MCF 10A (cell line): Measurements from ENCODE around the gene OR1L4. TPM values are rescaled to one million over a fixed set of nuclear protein-coding genes. Genes with fewer than 3 reads are reported as not detected.

Experiments used
- BruUV-seq: library from RNA; stranded (reverse); fragments of 400-500 nt; replicated peaks from 2 replicates; lab custom pipeline; 2021; lab: Mats Ljungman, UMichigan
- CTCF ChIA-PET: fragments of 300-600 bp; sonication (Branson Sonifier 250); formaldehyde crosslinking; extraction: SDS; loops from one replicate; lab custom pipeline; 2021; ENCODE audit warnings: antibody characterized with exemption, inconsistent platforms; lab: Yijun Ruan, JAX
- POLR2A ChIA-PET: fragments of 300-600, 350-650 bp; sonication (Branson Sonifier 250); formaldehyde crosslinking; extraction: SDS; loops from one replicate; lab custom pipeline; 2020; ENCODE audit warnings: antibody characterized with exemption, inconsistent platforms; lab: Yijun Ruan, JAX
- DNase-seq: peaks from one replicate; pipeline ENCODE4 v3.0.0-alpha.2; 2018; ENCODE audit not compliant: unreplicated experiment
- H3K27ac Mint-ChIP-seq: one replicate; pipeline ENCODE4 v1.8.0; 2022; ENCODE audit warnings: mild to moderate bottlenecking, low read depth, mixed read lengths; ENCODE audit not compliant: unreplicated experiment
- H3K27me3 Mint-ChIP-seq: one replicate; pipeline ENCODE4 v1.8.0; 2022; ENCODE audit warnings: mixed read lengths; ENCODE audit not compliant: insufficient read depth, unreplicated experiment
- H3K36me3 Mint-ChIP-seq: one replicate; pipeline ENCODE4 v1.8.0; 2022; ENCODE audit warnings: mild to moderate bottlenecking, moderate library complexity, mixed read lengths; ENCODE audit not compliant: insufficient read depth, unreplicated experiment
- H3K4me1 Mint-ChIP-seq: one replicate; pipeline ENCODE4 v1.8.0; 2022; ENCODE audit warnings: mixed read lengths; ENCODE audit not compliant: insufficient read depth, unreplicated experiment
- H3K4me3 Mint-ChIP-seq: one replicate; pipeline ENCODE4 v1.8.0; 2022; ENCODE audit warnings: mild to moderate bottlenecking, moderate library complexity, mixed read lengths; ENCODE audit not compliant: unreplicated experiment
- H3K9me3 Mint-ChIP-seq: one replicate; pipeline ENCODE4 v1.8.0; 2022; ENCODE audit warnings: mixed read lengths; ENCODE audit not compliant: unreplicated experiment
- intact Hi-C: fragments of 100-400 bp; cut with micrococcal nuclease; formaldehyde crosslinking; loops from 2 replicates; pipeline ENCODE4 v1.14.1; 2022
- total RNA-seq: library from RNA; stranded (reverse); gene quantifications from 2 replicates; pipeline ENCODE4 v1.2.3, GENCODE V29; 2022
- TF ChIP-seq, protein P1 (sequence below): fragments of 200-600 bp; IDR thresholded peaks from one replicate; pipeline ENCODE4 v1.8.0; 2022; ENCODE audit warnings: antibody characterized with exemption, mild to moderate bottlenecking; ENCODE audit not compliant: unreplicated experiment

OR1L4 gene
- total RNA-seq, 1 experiment from 2014 or later = not detected

DNA sequence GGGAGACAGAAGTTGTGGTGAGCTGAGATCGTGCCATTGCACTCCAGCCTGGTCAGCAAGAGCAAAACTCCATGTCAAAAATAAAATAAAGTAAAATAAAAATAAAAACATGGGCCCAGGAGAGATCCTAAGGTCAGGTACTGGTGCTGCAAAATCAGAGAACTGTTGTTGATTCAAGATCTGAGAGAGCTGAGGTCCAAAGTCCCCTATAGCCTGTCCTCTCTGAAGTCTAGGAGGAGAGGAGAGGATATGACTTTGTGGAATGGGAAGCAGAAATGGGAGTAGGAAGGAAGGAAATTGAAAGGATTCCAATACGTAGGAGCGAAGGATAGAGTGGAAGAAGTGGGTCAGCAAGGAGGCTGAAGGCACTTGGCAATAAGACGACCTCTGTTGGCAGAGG is 4.6 kb upstream of the OR1L4 start:
- peaks cover 8% of the 10 kb centered on the region for H3K9me3 Mint-ChIP-seq
- ChIA-PET CTCF (interaction anchor here (0.5 to 1.1 kb wide), 3 partner anchors 10 to 224 kb away, joined by 3 read pairs; no protein-coding TSS in a partner anchor), POLR2A (no interaction called here)
- intact Hi-C loops = no loop called here
- H3K27me3 Mint-ChIP-seq = no peaks in the 10 kb centered on the region
- no peaks in the 10 kb centered on the region for H3K36me3 Mint-ChIP-seq
- TF ChIP-seq, protein P1, sequence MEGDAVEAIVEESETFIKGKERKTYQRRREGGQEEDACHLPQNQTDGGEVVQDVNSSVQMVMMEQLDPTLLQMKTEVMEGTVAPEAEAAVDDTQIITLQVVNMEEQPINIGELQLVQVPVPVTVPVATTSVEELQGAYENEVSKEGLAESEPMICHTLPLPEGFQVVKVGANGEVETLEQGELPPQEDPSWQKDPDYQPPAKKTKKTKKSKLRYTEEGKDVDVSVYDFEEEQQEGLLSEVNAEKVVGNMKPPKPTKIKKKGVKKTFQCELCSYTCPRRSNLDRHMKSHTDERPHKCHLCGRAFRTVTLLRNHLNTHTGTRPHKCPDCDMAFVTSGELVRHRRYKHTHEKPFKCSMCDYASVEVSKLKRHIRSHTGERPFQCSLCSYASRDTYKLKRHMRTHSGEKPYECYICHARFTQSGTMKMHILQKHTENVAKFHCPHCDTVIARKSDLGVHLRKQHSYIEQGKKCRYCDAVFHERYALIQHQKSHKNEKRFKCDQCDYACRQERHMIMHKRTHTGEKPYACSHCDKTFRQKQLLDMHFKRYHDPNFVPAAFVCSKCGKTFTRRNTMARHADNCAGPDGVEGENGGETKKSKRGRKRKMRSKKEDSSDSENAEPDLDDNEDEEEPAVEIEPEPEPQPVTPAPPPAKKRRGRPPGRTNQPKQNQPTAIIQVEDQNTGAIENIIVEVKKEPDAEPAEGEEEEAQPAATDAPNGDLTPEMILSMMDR = no peak
- H3K27ac Mint-ChIP-seq = no peak overlapping the region
- no peaks in the 10 kb centered on the region for H3K4me1 Mint-ChIP-seq
- no TSS peak for BruUV-seq
- DNase-seq = no peak
- H3K4me3 Mint-ChIP-seq = no peak overlapping the region

DNA sequence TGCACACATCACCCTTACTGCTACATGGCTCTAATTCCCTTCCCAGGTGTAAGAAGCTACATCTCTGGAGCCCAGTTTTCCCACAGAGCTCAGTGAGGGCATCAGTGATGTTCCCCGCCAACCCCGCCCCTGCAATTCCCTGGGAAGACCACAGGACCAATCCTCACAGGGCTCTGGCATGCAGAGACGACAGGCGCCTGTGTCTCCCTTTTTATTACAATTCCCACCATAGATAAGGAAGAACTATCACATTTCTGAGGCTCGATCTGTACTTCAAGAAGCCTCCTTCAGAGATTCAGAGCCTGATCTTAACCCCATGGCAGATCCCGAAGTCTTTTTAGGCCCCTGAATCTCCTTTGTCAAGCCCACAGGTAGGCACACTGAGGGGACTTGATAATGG is 18.2 kb downstream of the OR1L4 start, which contains the start of gene OR1L6:
Gene OR1L6, plus strand, starts transcription at position 301 of the 400 bp plus-strand sequence. CDS start 7,545 bp downstream, outside the sequence.
- peaks cover 6% of the 10 kb centered on the region for H3K36me3 Mint-ChIP-seq
- BruUV-seq = no TSS peak
- H3K27ac Mint-ChIP-seq = no peak within 1 kb of the TSS
- H3K27me3 Mint-ChIP-seq = peaks cover 26% of the 10 kb centered on the region
- DNase-seq = no peak
- intact Hi-C loops = no loop called here
- ChIA-PET POLR2A (no interaction called here), CTCF (no interaction called here)
- no peak within 1 kb of the TSS for H3K4me3 Mint-ChIP-seq
- no peaks in the 10 kb centered on the region for H3K4me1 Mint-ChIP-seq
- peaks cover 8% of the 10 kb centered on the region for H3K9me3 Mint-ChIP-seq
- TF ChIP-seq, protein P1 = no peak

DNA sequence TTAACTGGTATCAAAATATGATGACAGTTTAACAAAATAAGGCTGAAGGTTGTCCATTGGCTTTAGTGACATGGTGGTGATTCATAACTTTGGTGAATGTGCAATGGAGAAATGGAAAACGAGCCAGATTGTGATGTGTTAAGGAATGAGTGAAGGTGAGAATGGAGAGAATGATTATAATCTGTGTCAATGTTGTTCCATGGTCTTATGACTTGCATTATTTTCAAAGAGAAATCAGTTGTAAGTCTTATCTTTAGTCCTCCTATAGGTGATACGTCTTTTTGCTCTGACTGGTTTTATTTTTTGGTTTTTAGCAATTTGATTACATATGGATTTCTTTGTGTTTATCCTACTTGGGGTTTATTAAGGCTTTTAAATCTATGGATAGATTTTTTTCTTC is 31.0 kb downstream of the OR1L4 start:
- no TSS peak for BruUV-seq
- DNase-seq = no peak
- TF ChIP-seq, protein P1 = no peak
- H3K27ac Mint-ChIP-seq = no peak overlapping the region
- H3K9me3 Mint-ChIP-seq = peaks cover 14% of the 10 kb centered on the region
- H3K4me1 Mint-ChIP-seq = no peaks in the 10 kb centered on the region
- H3K4me3 Mint-ChIP-seq = no peak overlapping the region
- H3K36me3 Mint-ChIP-seq = no peaks in the 10 kb centered on the region
- intact Hi-C loops = no loop called here
- ChIA-PET CTCF (no interaction called here), POLR2A (no interaction called here)
- H3K27me3 Mint-ChIP-seq = peaks cover 2% of the 10 kb centered on the region

DNA sequence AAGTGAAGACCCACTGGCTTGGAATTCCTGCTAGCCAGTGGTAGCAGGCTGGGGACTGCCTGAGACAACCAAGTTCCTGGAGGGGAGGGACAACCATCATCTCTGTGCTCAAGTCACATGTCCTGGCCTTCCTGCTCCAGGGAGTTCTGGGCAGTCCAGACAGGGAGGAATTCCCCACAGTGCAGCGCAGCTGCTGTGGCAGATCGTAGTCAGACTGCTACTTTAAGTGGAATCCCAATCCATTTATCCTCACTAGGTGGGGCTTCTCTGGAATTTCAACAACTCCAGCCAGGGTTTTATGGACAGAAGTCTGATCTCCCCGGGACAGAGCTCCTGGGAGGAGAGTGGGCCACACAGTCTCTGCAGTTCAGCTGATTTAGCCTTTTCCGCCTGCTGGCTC is 44.0 kb downstream of the OR1L4 start:
- ChIA-PET POLR2A (no interaction called here), CTCF (no interaction called here)
- Mint-ChIP-seq H3K4me3 (no peak overlapping the region), H3K4me1 (no peaks in the 10 kb centered on the region), H3K9me3 (peaks cover 19% of the 10 kb centered on the region), H3K36me3 (no peaks in the 10 kb centered on the region), H3K27ac (no peak overlapping the region), H3K27me3 (peaks cover 20% of the 10 kb centered on the region)
- no peak for DNase-seq
- intact Hi-C loops = no loop called here
- BruUV-seq = no TSS peak
- TF ChIP-seq, protein P1 = no peak

Other genes starting within 250 kb of the OR1L4 start
- gene OR1J1, start 246.1 kb upstream of the OR1L4 start, total RNA-seq = not detected in 2 replicates
- not detected in 2 replicates for gene OR1J2, start 213.2 kb upstream of the OR1L4 start, total RNA-seq
- not detected in 2 replicates for gene OR1J4, start 204.8 kb upstream of the OR1L4 start, total RNA-seq
- gene OR1N1, start 196.7 kb upstream of the OR1L4 start, total RNA-seq = not detected in 2 replicates
- gene OR1N2, start 170.9 kb upstream of the OR1L4 start, total RNA-seq = not detected in 2 replicates
- not detected in 2 replicates for gene OR1L8, start 140.6 kb upstream of the OR1L4 start, total RNA-seq
- not detected in 2 replicates for gene OR1Q1, start 109.3 kb upstream of the OR1L4 start, total RNA-seq
- gene OR1B1, start 66.4 kb upstream of the OR1L4 start, total RNA-seq = not detected in 2 replicates
- gene OR1L1, start 62.3 kb upstream of the OR1L4 start, total RNA-seq = not detected in 2 replicates
- not detected in 2 replicates for gene OR1L3, start 48.9 kb upstream of the OR1L4 start, total RNA-seq
- gene OR1L6, start 18.3 kb downstream of the OR1L4 start, total RNA-seq = not detected in 2 replicates
- not detected in 2 replicates for gene OR5C1, start 64.9 kb downstream of the OR1L4 start, total RNA-seq
- not detected in 2 replicates for gene OR1K1, start 76.1 kb downstream of the OR1L4 start, total RNA-seq
- gene PDCL, start 104.6 kb downstream of the OR1L4 start, total RNA-seq = 11.1 and 11.2 TPM in 2 replicates
- 52.4 and 59.1 TPM in 2 replicates for gene RC3H2, start 181.4 kb downstream of the OR1L4 start, total RNA-seq
- gene ZBTB6, start 189.3 kb downstream of the OR1L4 start, total RNA-seq = 8.5 and 10.4 TPM in 2 replicates
- gene ZBTB26, start 207.5 kb downstream of the OR1L4 start, total RNA-seq = 4.0 and 5.7 TPM in 2 replicates
- gene RABGAP1, start 217.0 kb downstream of the OR1L4 start, total RNA-seq = 41.1 and 43.1 TPM in 2 replicates